GM19372 (cell line): ENCODE measurements around the gene PRKAG1.

Experiments used
- ATAC-seq: cut with Tn5 transposase; IDR thresholded peaks from one replicate; pipeline ENCODE4 v1.9.1; 2021; ENCODE audit warnings: mild to moderate bottlenecking, low read depth, moderate library complexity; ENCODE audit not compliant: unreplicated experiment

The PRKAG1 gene

GRCh38 chr12:48969833-48970701 lies 48.5 kb downstream of the PRKAG1 start:
- no peak for ATAC-seq

GRCh38 chr12:48969160-48969771 lies 49.3 kb downstream of the PRKAG1 start:
- ATAC-seq = no peak

GRCh38 chr12:48968467-48968866 lies 50.1 kb downstream of the PRKAG1 start:
- no peak for ATAC-seq

GRCh38 chr12:48967991-48968390 lies 50.6 kb downstream of the PRKAG1 start:
- no peak for ATAC-seq

GRCh38 chr12:48966177-48966895 lies 52.2 kb downstream of the PRKAG1 start:
- no peak for ATAC-seq

- no peak for ATAC-seq
Measured at GRCh38 chr12:48965298-48965838, 53.2 kb downstream of the PRKAG1 start.

GRCh38 chr12:48961801-48962200 lies 56.8 kb downstream of the PRKAG1 start:
- no peak for ATAC-seq

GRCh38 chr12:48961331-48961730 lies 57.2 kb downstream of the PRKAG1 start:
- ATAC-seq = no peak

GRCh38 chr12:48960834-48961233 lies 57.7 kb downstream of the PRKAG1 start:
- ATAC-seq = no peak

GRCh38 chr12:48958049-48958388 lies 60.6 kb downstream of the PRKAG1 start:
- ATAC-seq = no peak

GRCh38 chr12:48957141-48958048 lies 61.2 kb downstream of the PRKAG1 start, which contains the start of gene ARF3:
Gene ARF3 (minus strand): TSS chr12:48957487. CDS start chr12:48941095, 16,392 bp downstream.
- ATAC-seq = peak; percentile 83

GRCh38 chr12:48956279-48957140 lies 62.1 kb downstream of the PRKAG1 start:
- ATAC-seq = no peak

GRCh38 chr12:48954841-48955501 lies 63.6 kb downstream of the PRKAG1 start:
- no peak for ATAC-seq

- no peak for ATAC-seq
Measured at GRCh38 chr12:48954061-48954460, 64.5 kb downstream of the PRKAG1 start.

GRCh38 chr12:48952691-48953090 lies 65.9 kb downstream of the PRKAG1 start:
- ATAC-seq = no peak
